ENCODE data around the gene TTLL12. TPM values are rescaled to one million over a fixed set of nuclear protein-coding genes. Genes with fewer than 3 reads are reported as not detected.

Gene TTLL12
- polyA plus RNA-seq, 3 donors = 18.9 to 27.3 (median 24.1) TPM

GRCh38 chr22:43174941-43175531 is 11.9 kb downstream of the TTLL12 start:
- DNase-seq (ENCODE audit: low read depth in 3 of 3, low spot score in 2 of 3) = no peak

GRCh38 chr22:43173976-43174720 is 12.8 kb downstream of the TTLL12 start:
- DNase-seq (ENCODE audit: low read depth in 3 of 3, low spot score in 2 of 3) = no peak

- no peak for DNase-seq (ENCODE audit: low read depth in 3 of 3, low spot score in 2 of 3)
Measured at GRCh38 chr22:43173566-43173965, 13.4 kb downstream of the TTLL12 start.

- no peak for DNase-seq (ENCODE audit: low read depth in 3 of 3, low spot score in 2 of 3)
Measured at GRCh38 chr22:43172191-43172590, 14.7 kb downstream of the TTLL12 start.

- DNase-seq (ENCODE audit: low read depth in 3 of 3, low spot score in 2 of 3) = no peak
Measured at GRCh38 chr22:43171607-43172006, 15.3 kb downstream of the TTLL12 start.

GRCh38 chr22:43171019-43171491 is 15.9 kb downstream of the TTLL12 start:
- no peak for DNase-seq (ENCODE audit: low read depth in 3 of 3, low spot score in 2 of 3)

GRCh38 chr22:43170131-43170480 is 16.8 kb downstream of the TTLL12 start:
- DNase-seq (ENCODE audit: low read depth in 3 of 3, low spot score in 2 of 3) = no peak

- no peak for DNase-seq (ENCODE audit: low read depth in 3 of 3, low spot score in 2 of 3)
Measured at GRCh38 chr22:43169310-43170130, 17.4 kb downstream of the TTLL12 start.

GRCh38 chr22:43168471-43169309 is 18.2 kb downstream of the TTLL12 start:
- no peak for DNase-seq (ENCODE audit: low read depth in 3 of 3, low spot score in 2 of 3)

GRCh38 chr22:43167001-43167589 is 19.8 kb downstream of the TTLL12 start:
- DNase-seq (ENCODE audit: low read depth in 3 of 3, low spot score in 2 of 3) = no peak

- DNase-seq (ENCODE audit: low read depth in 3 of 3, low spot score in 2 of 3) = no peak
Measured at GRCh38 chr22:43166132-43166930, 20.6 kb downstream of the TTLL12 start.

- DNase-seq (ENCODE audit: low read depth in 3 of 3, low spot score in 2 of 3) = no peak
Measured at GRCh38 chr22:43164636-43165035, 22.3 kb downstream of the TTLL12 start.

GRCh38 chr22:43163241-43163795 is 23.6 kb downstream of the TTLL12 start:
- no peak for DNase-seq (ENCODE audit: low read depth in 3 of 3, low spot score in 2 of 3)

GRCh38 chr22:43162412-43163150 is 24.4 kb downstream of the TTLL12 start:
- DNase-seq (ENCODE audit: low read depth in 3 of 3, low spot score in 2 of 3) = no peak

GRCh38 chr22:43160497-43161126 is 26.3 kb downstream of the TTLL12 start:
- DNase-seq (ENCODE audit: low read depth in 3 of 3, low spot score in 2 of 3) = no peak

- no peak for DNase-seq (ENCODE audit: low read depth in 3 of 3, low spot score in 2 of 3)
Measured at GRCh38 chr22:43159484-43160178, 27.3 kb downstream of the TTLL12 start.

- no peak for DNase-seq (ENCODE audit: low read depth in 3 of 3, low spot score in 2 of 3)
Measured at GRCh38 chr22:43158778-43159483, 28.0 kb downstream of the TTLL12 start.
